ENCODE measurements around the gene EGFLAM. TPM values are rescaled to one million over a fixed set of nuclear protein-coding genes. Genes with fewer than 3 reads are reported as not detected.

EGFLAM gene
- total RNA-seq, 4 donors from 2014 or later: 0.41 to 1.9 TPM; not detected in 2

DNA sequence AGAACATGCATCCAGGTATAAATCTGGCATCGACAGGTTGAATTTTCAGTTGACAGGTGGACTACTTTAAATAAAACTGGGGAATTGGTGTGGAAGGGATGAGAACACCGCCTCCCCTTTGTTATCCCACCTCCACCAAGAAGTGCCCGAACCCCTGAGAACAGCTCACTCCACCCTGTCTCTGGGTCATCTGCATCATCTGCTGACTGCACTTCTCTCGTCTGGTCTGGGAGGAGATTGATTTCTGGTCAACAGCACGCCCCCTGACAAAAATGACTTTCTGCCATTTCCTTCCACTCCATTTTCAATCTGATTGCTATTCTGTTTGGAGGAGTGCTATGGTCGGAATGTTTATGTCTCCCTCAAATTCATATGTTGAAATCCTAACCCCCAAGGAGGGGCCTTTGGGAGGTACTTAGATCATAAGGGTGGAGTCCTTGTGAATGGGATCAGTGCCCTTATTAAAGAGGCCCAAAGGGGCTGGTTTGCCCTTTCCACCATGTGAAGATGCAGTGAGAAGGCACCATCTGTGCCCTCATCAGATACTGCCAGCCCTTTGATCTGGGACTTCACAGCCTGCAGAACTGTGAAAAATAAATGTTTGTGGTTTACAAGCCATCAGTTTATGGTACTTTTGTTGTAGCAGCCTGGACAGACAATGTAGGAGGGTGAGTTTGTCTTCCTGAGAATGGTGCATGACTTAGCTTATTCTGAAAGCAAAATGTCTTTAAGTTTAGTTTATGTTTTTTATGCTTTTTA is 145.7 kb downstream of the EGFLAM start:
- whole genome bisulfite sequencing, 2 donors (ENCODE audit: low coverage in 1 of 2): 68 to 75% methylated on average over 3 to 6 of the region's 6 CpGs
- no peaks in the 10 kb centered on the region for H3K27me3 ChIP-seq
- DNase-seq: no peak
- no peak for TF ChIP-seq EP300 (IDR thresholded peaks at IDR 0.05; ENCODE audit: low read depth)
- TF ChIP-seq POLR2A (IDR thresholded peaks at IDR 0.05): no peak
- TF ChIP-seq, protein P1, sequence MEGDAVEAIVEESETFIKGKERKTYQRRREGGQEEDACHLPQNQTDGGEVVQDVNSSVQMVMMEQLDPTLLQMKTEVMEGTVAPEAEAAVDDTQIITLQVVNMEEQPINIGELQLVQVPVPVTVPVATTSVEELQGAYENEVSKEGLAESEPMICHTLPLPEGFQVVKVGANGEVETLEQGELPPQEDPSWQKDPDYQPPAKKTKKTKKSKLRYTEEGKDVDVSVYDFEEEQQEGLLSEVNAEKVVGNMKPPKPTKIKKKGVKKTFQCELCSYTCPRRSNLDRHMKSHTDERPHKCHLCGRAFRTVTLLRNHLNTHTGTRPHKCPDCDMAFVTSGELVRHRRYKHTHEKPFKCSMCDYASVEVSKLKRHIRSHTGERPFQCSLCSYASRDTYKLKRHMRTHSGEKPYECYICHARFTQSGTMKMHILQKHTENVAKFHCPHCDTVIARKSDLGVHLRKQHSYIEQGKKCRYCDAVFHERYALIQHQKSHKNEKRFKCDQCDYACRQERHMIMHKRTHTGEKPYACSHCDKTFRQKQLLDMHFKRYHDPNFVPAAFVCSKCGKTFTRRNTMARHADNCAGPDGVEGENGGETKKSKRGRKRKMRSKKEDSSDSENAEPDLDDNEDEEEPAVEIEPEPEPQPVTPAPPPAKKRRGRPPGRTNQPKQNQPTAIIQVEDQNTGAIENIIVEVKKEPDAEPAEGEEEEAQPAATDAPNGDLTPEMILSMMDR (IDR thresholded peaks at IDR 0.05): no peak
- no peak for TF ChIP-seq POLR2AphosphoS5 (IDR thresholded peaks at IDR 0.05)
- no peak overlapping the region for H3K4me3 ChIP-seq
- H3K9me3 ChIP-seq: no peaks in the 10 kb centered on the region
- H3K27ac ChIP-seq: no peak overlapping the region
- intact Hi-C loops (cut with DNase I; ENCODE audit: low total_unique reads): no loop called here
- no peaks in the 10 kb centered on the region for H3K4me1 ChIP-seq
- H3K36me3 ChIP-seq: no peaks in the 10 kb centered on the region
- in situ Hi-C loops (cut with MboI; ENCODE audit: low pct_ligation_motif_present in 1 of 4, low pct_unique_long_range_greater_than_20kb in 1 of 4, low sequenced_read_pairs in 3 of 4): no loop called here

DNA sequence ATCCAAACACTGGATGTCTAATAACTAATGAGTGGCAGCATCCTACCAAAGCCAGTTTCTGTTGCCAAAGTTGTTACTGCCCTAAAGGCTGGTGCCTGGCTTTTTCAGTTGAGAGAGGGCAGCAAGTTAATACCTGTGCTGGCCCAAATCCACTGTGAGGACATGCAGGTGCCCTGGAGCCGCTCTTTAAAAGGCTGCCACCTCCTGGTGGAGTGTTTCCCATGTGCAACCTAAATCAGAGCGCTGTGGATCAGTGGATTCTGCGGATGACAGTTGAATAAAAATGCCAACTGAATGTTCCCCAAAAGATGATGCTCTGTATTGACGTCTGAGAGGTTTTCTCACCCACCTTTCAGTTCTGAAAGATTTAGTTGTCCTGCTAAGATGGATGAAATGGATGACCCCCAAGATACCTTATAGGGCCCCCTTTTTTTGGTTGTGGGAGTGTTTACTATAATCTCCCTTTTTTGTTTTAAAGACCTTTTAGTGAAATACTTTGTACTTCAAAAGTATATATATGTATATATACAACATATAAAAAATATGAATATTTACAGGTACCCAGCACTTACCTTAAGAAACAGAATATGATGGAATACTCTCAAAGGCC is 146.4 kb downstream of the EGFLAM start:
- H3K27me3 ChIP-seq: no peaks in the 10 kb centered on the region
- in situ Hi-C loops (cut with MboI; ENCODE audit: low pct_ligation_motif_present in 1 of 4, low pct_unique_long_range_greater_than_20kb in 1 of 4, low sequenced_read_pairs in 3 of 4) (no loop called here), intact Hi-C loops (cut with DNase I; ENCODE audit: low total_unique reads) (no loop called here)
- TF ChIP-seq, protein P1 (IDR thresholded peaks at IDR 0.05): no peak
- no peak for TF ChIP-seq POLR2A (IDR thresholded peaks at IDR 0.05)
- no peak for TF ChIP-seq EP300 (IDR thresholded peaks at IDR 0.05; ENCODE audit: low read depth)
- no peak for TF ChIP-seq POLR2AphosphoS5 (IDR thresholded peaks at IDR 0.05)
- no peak overlapping the region for H3K27ac ChIP-seq
- H3K9me3 ChIP-seq: no peaks in the 10 kb centered on the region
- DNase-seq: no peak
- no peak overlapping the region for H3K4me3 ChIP-seq
- 51% methylated on average over 4 of the region's 4 CpGs; no CpG with 5 or more reads in 1 of the 2 donors for WGBS, 2 donors (ENCODE audit: low coverage in 1 of 2)
- no peaks in the 10 kb centered on the region for H3K36me3 ChIP-seq
- H3K4me1 ChIP-seq: no peaks in the 10 kb centered on the region

DNA sequence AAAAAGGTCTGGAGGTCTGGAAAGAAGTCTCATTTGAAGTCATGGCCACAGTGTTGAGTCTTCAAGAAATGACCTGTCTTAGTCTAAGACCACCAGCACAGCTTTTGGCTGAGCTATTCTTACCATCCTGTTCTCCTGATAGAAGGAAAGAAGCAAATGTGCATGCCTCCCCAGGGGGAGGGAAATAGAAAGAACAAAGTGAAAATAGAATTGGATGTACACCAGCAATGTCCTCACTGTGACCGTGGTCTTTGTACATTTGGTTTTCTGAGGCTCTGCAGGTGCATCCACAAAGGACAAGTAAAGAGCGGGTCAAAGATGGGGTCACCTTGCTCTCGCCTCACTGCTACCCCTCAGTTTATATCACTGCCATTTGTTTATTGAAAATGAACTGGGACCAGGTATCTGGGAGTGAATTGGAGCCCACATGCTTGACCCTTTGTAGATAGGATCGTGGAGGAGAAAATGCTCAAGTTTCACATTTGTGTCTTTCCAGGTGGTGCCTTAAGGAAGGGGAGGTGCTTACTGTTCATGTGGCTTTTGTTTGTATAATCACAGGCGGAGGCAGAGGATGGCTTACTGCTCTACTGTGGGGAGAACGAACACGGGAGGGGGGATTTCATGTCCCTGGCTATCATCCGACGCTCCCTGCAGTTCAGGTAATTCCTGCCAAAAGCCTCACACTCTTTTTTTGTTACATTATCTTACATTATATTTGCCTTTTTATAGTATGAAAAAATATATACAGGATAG is 150.3 kb downstream of the EGFLAM start:
- DNase-seq: no peak
- in situ Hi-C loops (cut with MboI; ENCODE audit: low pct_ligation_motif_present in 1 of 4, low pct_unique_long_range_greater_than_20kb in 1 of 4, low sequenced_read_pairs in 3 of 4) (no loop called here), intact Hi-C loops (cut with DNase I; ENCODE audit: low total_unique reads) (no loop called here)
- WGBS, 2 donors (ENCODE audit: low coverage in 1 of 2): 61 to 72% methylated on average over 7 to 9 of the region's 9 CpGs
- Histone ChIP-seq H3K4me3 (no peak overlapping the region), H3K27me3 (no peaks in the 10 kb centered on the region), H3K9me3 (no peaks in the 10 kb centered on the region), H3K27ac (no peak overlapping the region), H3K36me3 (no peaks in the 10 kb centered on the region), H3K4me1 (no peaks in the 10 kb centered on the region)
- TF ChIP-seq POLR2A (IDR thresholded peaks at IDR 0.05) (no peak), POLR2AphosphoS5 (IDR thresholded peaks at IDR 0.05) (no peak), EP300 (IDR thresholded peaks at IDR 0.05; ENCODE audit: low read depth) (no peak)
- TF ChIP-seq, protein P1 (IDR thresholded peaks at IDR 0.05): no peak

DNA sequence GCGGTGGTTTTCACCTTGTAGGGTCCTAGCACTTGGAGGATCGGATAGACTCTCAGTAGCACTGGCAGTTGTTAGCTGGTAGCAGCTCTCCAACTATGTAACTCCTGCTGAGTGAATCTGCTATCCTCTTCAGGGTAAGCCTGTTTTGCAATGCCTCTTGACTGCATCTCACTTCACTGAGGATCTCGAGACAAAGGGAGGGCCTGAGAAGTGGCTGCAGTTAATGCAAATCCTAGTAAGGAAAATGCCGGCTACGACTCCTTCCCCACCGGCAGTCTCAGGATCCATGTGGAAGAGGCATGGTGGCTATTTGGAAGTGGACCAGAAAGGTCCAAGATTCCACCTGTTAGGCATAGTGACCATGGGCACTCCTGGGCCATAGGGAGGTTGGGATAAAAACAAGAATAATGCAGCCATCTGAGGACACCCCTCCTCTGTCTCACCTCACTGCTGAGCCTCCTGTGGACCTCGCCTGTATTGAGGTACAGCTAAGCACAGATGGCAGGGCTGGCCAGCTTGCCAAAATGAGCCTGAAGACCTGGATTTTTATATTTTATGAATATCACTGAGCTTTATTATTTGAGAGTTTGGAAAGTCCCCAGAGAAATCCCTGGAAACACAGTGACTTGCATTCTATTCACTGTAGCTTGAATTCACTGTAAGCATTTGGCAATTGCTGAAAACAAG is 152.1 kb downstream of the EGFLAM start:
- no peaks in the 10 kb centered on the region for H3K4me1 ChIP-seq

More for the DNA sequence above, 152.1 kb downstream of the EGFLAM start:
- H3K27me3 ChIP-seq: no peaks in the 10 kb centered on the region
- in situ Hi-C loops (cut with MboI; ENCODE audit: low pct_ligation_motif_present in 1 of 4, low pct_unique_long_range_greater_than_20kb in 1 of 4, low sequenced_read_pairs in 3 of 4): no loop called here
- no peaks in the 10 kb centered on the region for H3K36me3 ChIP-seq
- intact Hi-C loops (cut with DNase I; ENCODE audit: low total_unique reads): no loop called here
- no peaks in the 10 kb centered on the region for H3K9me3 ChIP-seq
- no peak overlapping the region for H3K27ac ChIP-seq
- 80 to 83% methylated on average over 3 to 7 of the region's 7 CpGs for WGBS, 2 donors (ENCODE audit: low coverage in 1 of 2)
- TF ChIP-seq EP300 (IDR thresholded peaks at IDR 0.05; ENCODE audit: low read depth) (no peak), POLR2AphosphoS5 (IDR thresholded peaks at IDR 0.05) (no peak), POLR2A (IDR thresholded peaks at IDR 0.05) (no peak)
- TF ChIP-seq, protein P1 (IDR thresholded peaks at IDR 0.05): no peak
- no peak overlapping the region for H3K4me3 ChIP-seq
- DNase-seq: no peak
